DOHH2 (cell line): ENCODE data around the gene SULF2.

Experiments used
- H3F3A ChIP-seq: fragments of 200-600 bp; sonication (generic), shearing (Covaris generic); 2 replicates; pipeline ENCODE4 v1.6.0; 2016; ENCODE audit warnings: antibody characterized with exemption, mild to moderate bottlenecking; ENCODE audit not compliant: control insufficient read depth, insufficient read depth
- H3K27ac ChIP-seq: fragments of 200-600 bp; sonication (generic); 2 replicates; pipeline ENCODE4 v1.5.1; 2014; ENCODE audit warnings: low read depth, mild to moderate bottlenecking, low read length, moderate library complexity
- H3K27me3 ChIP-seq: fragments of 200-600 bp; sonication (generic); 2 replicates; pipeline ENCODE4 v1.6.1; 2014; ENCODE audit warnings: mild to moderate bottlenecking, low read length, mixed read lengths; ENCODE audit not compliant: control insufficient read depth
- H3K36me3 ChIP-seq: fragments of 200-600 bp; sonication (generic); 2 replicates; pipeline ENCODE4 v1.6.1; 2014; ENCODE audit warnings: mild to moderate bottlenecking, low read length, moderate library complexity, mixed read lengths; ENCODE audit not compliant: control insufficient read depth
- H3K4me1 ChIP-seq: fragments of 200-600 bp; sonication (generic); 2 replicates; pipeline ENCODE4 v1.6.1; 2014; ENCODE audit warnings: mild to moderate bottlenecking, low read length, mixed read lengths; ENCODE audit not compliant: control insufficient read depth
- H3K4me2 ChIP-seq: fragments of 200-600 bp; sonication (generic); 2 replicates; pipeline ENCODE4 v1.6.0; 2014; ENCODE audit warnings: mild to moderate bottlenecking, low read length, moderate library complexity
- H3K4me3 ChIP-seq: fragments of 200-600 bp; sonication (generic); 2 replicates; pipeline ENCODE4 v1.5.1; 2014; ENCODE audit warnings: mild to moderate bottlenecking, low read length, mixed read lengths
- H3K79me2 ChIP-seq: fragments of 200-600 bp; sonication (generic); 2 replicates; pipeline ENCODE4 v1.6.1; 2014; ENCODE audit warnings: mild to moderate bottlenecking, low read length, mixed read lengths; ENCODE audit not compliant: control insufficient read depth
- H3K9me2 ChIP-seq: fragments of 200-600 bp; sonication (generic); replicated peaks from 2 replicates; pipeline ENCODE4 v1.6.1; 2014; ENCODE audit warnings: mild to moderate bottlenecking, low read length, mixed read lengths; ENCODE audit not compliant: control insufficient read depth
- H3K9me3 ChIP-seq: fragments of 200-600 bp; sonication (generic); 2 replicates; pipeline ENCODE4 v1.6.1; 2014; ENCODE audit warnings: antibody characterized with exemption, low read length, mixed read lengths; ENCODE audit not compliant: control insufficient read depth, insufficient read depth
- H4K20me1 ChIP-seq: fragments of 200-600 bp; sonication (generic); 2 replicates; pipeline ENCODE4 v1.6.0; 2014; ENCODE audit warnings: low read depth, mild to moderate bottlenecking, antibody characterized with exemption, low read length, moderate library complexity; ENCODE audit not compliant: control insufficient read depth, insufficient read depth
- EZH2phosphoT487 ChIP-seq: fragments of 200-600 bp; sonication (generic); IDR thresholded peaks from 2 replicates; pipeline ENCODE4 v1.6.1; 2017; ENCODE audit warnings: borderline replicate concordance, mild to moderate bottlenecking, antibody characterized with exemption, low read length, moderate library complexity, mixed read lengths
- TF ChIP-seq, protein P1 (sequence below): fragments of 200-600 bp; sonication (generic); IDR thresholded peaks from one replicate; pipeline ENCODE4 v1.5.1; 2014; ENCODE audit warnings: antibody characterized with exemption, mild to moderate bottlenecking, low read depth, low read length; ENCODE audit not compliant: poor library complexity, severe bottlenecking

Gene SULF2

DNA sequence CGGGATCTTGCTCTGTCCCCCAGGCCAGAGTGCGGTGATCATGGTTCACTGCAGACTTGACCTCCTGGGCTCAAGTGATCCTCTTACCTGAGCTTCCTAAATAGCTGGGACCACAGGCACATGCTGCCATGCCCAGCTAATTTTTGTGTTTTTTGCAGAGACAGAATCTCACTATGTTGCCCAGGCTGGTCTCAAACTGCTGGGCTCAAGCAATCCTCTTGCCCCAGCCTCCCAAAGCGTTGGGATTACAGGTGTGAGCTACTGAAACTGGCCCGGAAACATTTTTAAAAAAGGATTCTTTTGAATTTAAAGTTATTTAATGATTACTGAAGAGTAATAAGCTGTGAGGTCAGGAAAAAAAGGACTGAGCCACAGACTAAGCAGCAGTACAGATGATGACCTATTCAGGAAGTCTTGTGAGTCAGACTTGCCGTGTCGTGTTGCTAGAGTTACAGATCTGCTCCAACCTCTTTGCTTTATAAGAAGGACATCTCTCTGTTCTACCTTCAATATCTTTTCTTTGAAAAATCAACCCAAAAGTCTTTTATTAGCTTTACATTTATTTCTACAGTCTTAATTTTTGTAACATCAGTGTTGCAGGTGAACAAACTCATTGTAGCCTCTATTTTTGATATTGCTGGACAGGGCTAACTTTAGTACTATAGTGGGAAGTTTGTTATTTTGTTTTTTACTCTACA is 174.9 kb downstream of the SULF2 start:
- H3K79me2 ChIP-seq, result peaks cover 99% of the 10 kb centered on the region
- H3K27ac ChIP-seq, result no peak overlapping the region
- peaks cover 81% of the 10 kb centered on the region for H3K4me1 ChIP-seq

DNA sequence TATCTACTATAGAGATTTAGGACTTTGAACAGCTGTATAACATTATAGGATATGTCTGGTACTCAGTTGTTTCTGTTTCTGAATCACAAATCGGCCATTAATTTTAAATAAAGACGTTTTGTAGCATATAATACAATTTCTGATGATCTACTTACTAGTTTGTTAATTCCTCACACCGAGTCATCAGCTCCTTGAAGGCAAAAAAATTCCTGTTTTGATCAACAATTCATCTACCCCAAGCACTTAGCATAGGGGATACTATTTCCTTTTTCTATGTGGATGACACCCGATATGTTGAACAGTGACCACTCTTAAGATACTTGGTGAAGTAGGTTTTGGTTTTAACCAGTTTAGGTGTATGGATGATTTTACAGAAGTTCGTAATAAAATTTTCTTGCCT is 176.3 kb downstream of the SULF2 start:
- Histone ChIP-seq H3K4me3 (no peak overlapping the region), H3K9me2 (no peaks in the 10 kb centered on the region), H3K27ac (no peak overlapping the region), H3F3A (peaks cover 41% of the 10 kb centered on the region), H4K20me1 (peaks cover 26% of the 10 kb centered on the region), H3K4me2 (no peak overlapping the region), H3K36me3 (peaks cover 66% of the 10 kb centered on the region), H3K79me2 (peaks cover 99% of the 10 kb centered on the region), H3K4me1 (peaks cover 70% of the 10 kb centered on the region), H3K9me3 (no peaks in the 10 kb centered on the region), H3K27me3 (no peaks in the 10 kb centered on the region)
- TF ChIP-seq EZH2phosphoT487, result no peak
- TF ChIP-seq, protein P1, sequence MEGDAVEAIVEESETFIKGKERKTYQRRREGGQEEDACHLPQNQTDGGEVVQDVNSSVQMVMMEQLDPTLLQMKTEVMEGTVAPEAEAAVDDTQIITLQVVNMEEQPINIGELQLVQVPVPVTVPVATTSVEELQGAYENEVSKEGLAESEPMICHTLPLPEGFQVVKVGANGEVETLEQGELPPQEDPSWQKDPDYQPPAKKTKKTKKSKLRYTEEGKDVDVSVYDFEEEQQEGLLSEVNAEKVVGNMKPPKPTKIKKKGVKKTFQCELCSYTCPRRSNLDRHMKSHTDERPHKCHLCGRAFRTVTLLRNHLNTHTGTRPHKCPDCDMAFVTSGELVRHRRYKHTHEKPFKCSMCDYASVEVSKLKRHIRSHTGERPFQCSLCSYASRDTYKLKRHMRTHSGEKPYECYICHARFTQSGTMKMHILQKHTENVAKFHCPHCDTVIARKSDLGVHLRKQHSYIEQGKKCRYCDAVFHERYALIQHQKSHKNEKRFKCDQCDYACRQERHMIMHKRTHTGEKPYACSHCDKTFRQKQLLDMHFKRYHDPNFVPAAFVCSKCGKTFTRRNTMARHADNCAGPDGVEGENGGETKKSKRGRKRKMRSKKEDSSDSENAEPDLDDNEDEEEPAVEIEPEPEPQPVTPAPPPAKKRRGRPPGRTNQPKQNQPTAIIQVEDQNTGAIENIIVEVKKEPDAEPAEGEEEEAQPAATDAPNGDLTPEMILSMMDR, result no peak

More for the DNA sequence above, 174.9 kb downstream of the SULF2 start:
- TF ChIP-seq, protein P1, result no peak
- TF ChIP-seq EZH2phosphoT487, result no peak
- Histone ChIP-seq H3K36me3 (peaks cover 69% of the 10 kb centered on the region), H3K9me3 (no peaks in the 10 kb centered on the region), H3F3A (peaks cover 42% of the 10 kb centered on the region), H3K4me3 (no peak overlapping the region), H3K4me2 (no peak overlapping the region), H3K9me2 (no peaks in the 10 kb centered on the region), H4K20me1 (peaks cover 23% of the 10 kb centered on the region), H3K27me3 (no peaks in the 10 kb centered on the region)
